T-cell (primary cell): Measurements from ENCODE around the gene CEP57. TPM values are rescaled to one million over a fixed set of nuclear protein-coding genes. Genes with fewer than 3 reads are reported as not detected.
"Not testable (repeated sequence)": the region's sequence is repeated elsewhere in the genome, so short reads cannot be mapped to it uniquely, and the experiment has no call there.

Source experiments
- ATAC-seq, 4 experiments: fragments of 200-7000 bp in 3 of 4; fragments of 150-1000 bp in 1 of 4; cut with Tn5 transposase; replicated peaks in 1 of 4; 1 replicate in 3 of 4; 2 replicates in 1 of 4; pipeline ENCODE4 v1.10.0; 2021; ENCODE audit warnings: moderate library complexity in 3 of 4, mild to moderate bottlenecking in 2 of 4, moderate number of reproducible peaks in 1 of 4
- CTCF ChIA-PET, 2 donors: fragments of 300-600 bp; sonication (Branson Sonifier 250); formaldehyde crosslinking; loops; one replicate each; lab custom pipeline; 2022; ENCODE audit warnings: antibody characterized with exemption in 2 of 2; lab: Charles Lee
- POLR2A ChIA-PET, 2 donors: fragments of 300-600 bp; sonication (Branson Sonifier 250); formaldehyde crosslinking; loops; one replicate each; lab custom pipeline; 2022; ENCODE audit warnings: antibody characterized with exemption in 2 of 2; lab: Charles Lee
- DNase-seq, 35 experiments: peaks; one replicate each; pipeline versions ENCODE4 v3.0.0 to v3.0.0-alpha.2; 2013 to 2023
- H3K27ac ChIP-seq: one replicate; pipeline ENCODE4 v1.5.1; 2013; ENCODE audit warnings: low read length
- H3K27me3 ChIP-seq, 2 experiments: replicated peaks in 1 of 2; 1 replicate in 1 of 2; 2 replicates in 1 of 2; pipeline versions ENCODE4 v1.6.1 to v1.7.0; 2013; ENCODE audit warnings: low read length in 1 of 2, mixed read lengths in 1 of 2; ENCODE audit not compliant: control insufficient read depth in 2 of 2, insufficient read depth in 2 of 2; ENCODE audit errors: extremely low read depth in 1 of 2
- H3K36me3 ChIP-seq, 2 donors: 1 replicate in 1 of 2; 2 replicates in 1 of 2; pipeline versions ENCODE4 v1.6.1 to v1.7.0; 2013; ENCODE audit warnings: low read length in 1 of 2; ENCODE audit not compliant: control insufficient read depth in 2 of 2, insufficient read depth in 1 of 2; ENCODE audit errors: extremely low read depth in 1 of 2
- H3K4me1 ChIP-seq, 2 experiments: 1 replicate in 1 of 2; 2 replicates in 1 of 2; pipeline versions ENCODE4 v1.6.1 to v1.7.0; 2013; ENCODE audit warnings: low read length in 2 of 2, mixed read lengths in 1 of 2; ENCODE audit not compliant: insufficient read depth in 2 of 2, control insufficient read depth in 1 of 2; ENCODE audit errors: extremely low read depth in 1 of 2
- H3K4me3 ChIP-seq, 2 donors: 1 replicate in 1 of 2; 2 replicates in 1 of 2; pipeline versions ENCODE4 v1.5.1 to v1.7.0; 2013; ENCODE audit warnings: mild to moderate bottlenecking in 2 of 2, low read length in 1 of 2, moderate library complexity in 1 of 2; ENCODE audit not compliant: control insufficient read depth in 1 of 2; ENCODE audit errors: extremely low read depth in 1 of 2
- H3K9me3 ChIP-seq: 2 replicates; pipeline ENCODE4 v1.7.0; 2013
- H3K27ac Mint-ChIP-seq, 2 donors: one replicate each; pipeline ENCODE4 v1.8.0; 2020 to 2021; ENCODE audit warnings: mild to moderate bottlenecking in 2 of 2, mixed read lengths in 2 of 2
- H3K27me3 Mint-ChIP-seq, 2 donors: one replicate each; pipeline ENCODE4 v1.8.0; 2021 to 2022; ENCODE audit warnings: mixed read lengths in 2 of 2
- H3K36me3 Mint-ChIP-seq: one replicate; pipeline ENCODE4 v1.8.0; 2021; ENCODE audit warnings: mixed read lengths
- H3K4me1 Mint-ChIP-seq, 3 donors: one replicate each; pipeline ENCODE4 v1.8.0; 2020 to 2022; ENCODE audit warnings: mixed read lengths in 3 of 3, mild to moderate bottlenecking in 1 of 3
- H3K4me3 Mint-ChIP-seq, 3 donors: one replicate each; pipeline ENCODE4 v1.8.0; 2020 to 2022; ENCODE audit warnings: mild to moderate bottlenecking in 3 of 3, mixed read lengths in 3 of 3, moderate library complexity in 3 of 3
- H3K9me3 Mint-ChIP-seq, 3 donors: one replicate each; pipeline ENCODE4 v1.8.0; 2020 to 2022; ENCODE audit warnings: mixed read lengths in 3 of 3
- WGBS: methylation state at CpG from one replicate; pipeline ENCODE4 v1.1.5; 2013; ENCODE audit warnings: missing lambda C conversion rate; ENCODE audit not compliant: insufficient coverage; 5-methylcytosine and 5-hydroxymethylcytosine counted together
- total RNA-seq, 35 experiments: library from RNA in 6 of 35; stranded (reverse) in 6 of 35; fragments of 120-200 nt in 1 of 35; gene quantifications; one replicate each; pipeline versions ENCODE4 v1.2.1 to v1.2.4 and lab custom pipeline; 2013 to 2026

Gene CEP57
- total RNA-seq, 5 donors from 2014 or later (not counting 1 experiment from before 2014, with no cell fraction given) = 57.6 to 69.6 (median 65.0) TPM

DNA sequence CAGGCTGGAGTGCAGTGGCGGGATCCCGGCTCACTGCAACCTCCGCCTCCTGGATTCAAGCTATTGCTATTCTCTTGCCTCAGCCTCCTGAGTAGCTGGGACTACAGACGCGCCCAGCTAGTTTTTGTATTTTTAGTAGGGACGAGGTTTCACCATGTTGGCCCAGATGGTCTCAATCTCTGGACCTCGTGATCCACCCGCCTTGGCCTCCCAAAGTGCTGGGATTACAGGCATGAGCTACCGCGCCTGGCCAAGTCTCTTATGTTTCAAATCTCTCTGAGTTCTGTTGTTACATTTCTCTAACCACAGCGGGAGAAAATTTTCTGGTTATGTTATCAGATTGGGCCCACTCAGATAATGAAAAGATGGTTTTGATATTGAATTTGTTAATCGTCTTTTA is 10.1 kb downstream of the CEP57 start:
- H3K9me3 Mint-ChIP-seq = no peaks in the 10 kb centered on the region
- no peak overlapping the region for H3K4me3 Mint-ChIP-seq
- ChIA-PET CTCF (interaction anchor here (0.6 to 1.2 kb wide), 3 partner anchors 21 to 531 kb away, joined by 3 read pairs; no protein-coding TSS in a partner anchor), POLR2A (no interaction called here)
- peaks cover 35% of the 10 kb centered on the region for H3K36me3 Mint-ChIP-seq
- Histone ChIP-seq H3K27ac (no peak overlapping the region), H3K36me3 (peaks cover 0 to 30% of the 10 kb centered on the region in 2 donors), H3K4me3 (no peak overlapping the region), H3K27me3 (no peaks in the 10 kb centered on the region), H3K4me1 (no peaks in the 10 kb centered on the region), H3K9me3 (no peaks in the 10 kb centered on the region)
- no peaks in the 10 kb centered on the region for H3K27me3 Mint-ChIP-seq
- no peak for ATAC-seq
- H3K4me1 Mint-ChIP-seq = peaks cover 7 to 20% (median 12%) of the 10 kb centered on the region in 3 donors
- 98% methylated on average over 7 of the region's 12 CpGs for WGBS
- DNase-seq = no peak
- H3K27ac Mint-ChIP-seq = no peak overlapping the region

DNA sequence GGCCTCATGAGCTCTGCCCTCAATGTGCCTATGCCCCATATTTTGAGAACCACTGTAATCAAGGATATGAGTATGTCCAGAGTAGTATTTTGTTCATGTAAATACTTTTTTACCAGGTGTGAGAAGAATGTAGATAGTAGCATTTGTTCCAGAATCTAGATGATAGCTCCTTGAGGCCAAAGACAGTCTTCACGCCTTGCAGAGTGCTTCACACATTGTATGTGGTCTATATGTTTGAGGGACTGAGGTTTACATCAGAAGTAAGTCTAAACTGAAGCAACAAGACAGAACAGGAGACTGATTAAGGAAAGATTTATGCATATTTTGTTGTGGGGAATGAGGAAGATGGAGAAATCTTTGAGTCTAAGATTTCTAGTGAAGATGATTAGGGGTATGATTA is 12.5 kb downstream of the CEP57 start:
- H3K27ac ChIP-seq = no peak overlapping the region
- no peak overlapping the region for H3K4me3 Mint-ChIP-seq
- H3K36me3 Mint-ChIP-seq = peaks cover 47% of the 10 kb centered on the region
- peaks cover 0 to 21% (median 2%) of the 10 kb centered on the region in 3 donors for H3K4me1 Mint-ChIP-seq
- H3K27ac Mint-ChIP-seq = no peak overlapping the region
- 88% methylated on average over 1 of the region's 1 CpG for WGBS
- CTCF ChIA-PET = no interaction called here
- peaks cover 7 to 34% of the 10 kb centered on the region in 2 donors for H3K36me3 ChIP-seq
- no peak for ATAC-seq
- H3K9me3 Mint-ChIP-seq = peaks cover 0 to 4% (median 0%) of the 10 kb centered on the region in 3 donors
- no peaks in the 10 kb centered on the region for H3K4me1 ChIP-seq
- H3K27me3 Mint-ChIP-seq = no peaks in the 10 kb centered on the region
- H3K9me3 ChIP-seq = no peaks in the 10 kb centered on the region
- no peak overlapping the region for H3K4me3 ChIP-seq
- no peaks in the 10 kb centered on the region for H3K27me3 ChIP-seq
- no peak for DNase-seq
- POLR2A ChIA-PET = no interaction called here

DNA sequence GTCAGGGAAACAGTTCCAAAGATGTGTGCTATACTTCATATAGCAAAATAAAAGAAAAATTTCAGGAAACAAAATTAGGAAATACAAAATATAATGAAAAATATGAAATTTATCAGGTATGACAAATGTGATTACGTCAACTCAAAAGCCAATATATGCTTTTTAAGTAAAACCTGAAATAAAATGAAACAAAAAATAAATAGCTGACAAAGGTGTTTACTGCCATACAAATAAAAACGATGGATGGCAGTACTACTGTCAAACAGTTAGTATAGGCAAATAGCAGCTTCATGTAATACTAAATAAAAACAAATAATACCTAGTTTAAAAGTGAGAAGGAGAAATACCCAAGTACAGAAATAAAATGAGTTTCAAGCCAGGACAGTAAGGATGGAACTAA is 13.7 kb downstream of the CEP57 start:
- Histone ChIP-seq H3K27ac (no peak overlapping the region), H3K36me3 (peaks cover 7 to 34% of the 10 kb centered on the region in 2 donors), H3K27me3 (no peaks in the 10 kb centered on the region), H3K4me1 (no peaks in the 10 kb centered on the region), H3K4me3 (no peak overlapping the region), H3K9me3 (no peaks in the 10 kb centered on the region)
- Mint-ChIP-seq H3K4me1 (peaks cover 0 to 19% (median 2%) of the 10 kb centered on the region in 3 donors), H3K27me3 (no peaks in the 10 kb centered on the region), H3K27ac (no peak overlapping the region), H3K9me3 (peaks cover 0 to 4% (median 0%) of the 10 kb centered on the region in 3 donors), H3K4me3 (no peak overlapping the region), H3K36me3 (peaks cover 47% of the 10 kb centered on the region)
- ATAC-seq (no peak), DNase-seq (no peak)
- POLR2A ChIA-PET = interaction anchor here (0.6 kb wide), 3 partner anchors 14 to 358 kb away, joined by 3 to 15 read pairs (median 4); partner anchors contain the start of gene FAM76B (in 1 of the 2)
- CTCF ChIA-PET = interaction anchor here in 1 of 2 donors (1.1 kb wide), 1 partner anchor 10 kb away, joined by 4 read pairs; no protein-coding TSS in a partner anchor
- no CpG with 5 or more reads among the region's 2 CpGs for WGBS

DNA sequence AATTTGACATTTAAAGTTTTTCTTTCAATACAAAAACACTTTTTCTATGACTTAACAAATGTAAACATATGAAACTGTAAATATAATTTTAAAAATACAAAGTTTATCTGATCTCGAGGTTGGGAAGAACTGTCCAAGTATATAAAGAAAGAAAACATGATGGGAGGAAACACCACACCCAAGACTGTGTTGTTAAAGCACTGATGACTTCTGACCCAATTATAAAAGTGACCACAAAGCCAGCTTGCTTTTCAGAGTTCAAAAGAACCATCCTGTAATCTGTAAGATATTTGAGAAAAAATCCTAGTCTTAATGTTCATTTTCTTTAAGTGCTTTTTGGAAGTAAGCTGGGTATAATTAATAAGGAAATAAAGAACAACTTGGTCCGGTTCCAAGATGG is 15.6 kb downstream of the CEP57 start:
- H3K27me3 Mint-ChIP-seq = no peaks in the 10 kb centered on the region
- peaks cover 40% of the 10 kb centered on the region for H3K36me3 Mint-ChIP-seq
- Histone ChIP-seq H3K27me3 (no peaks in the 10 kb centered on the region), H3K4me3 (no peak overlapping the region), H3K9me3 (no peaks in the 10 kb centered on the region), H3K4me1 (no peaks in the 10 kb centered on the region), H3K27ac (no peak overlapping the region), H3K36me3 (peaks cover 7 to 17% of the 10 kb centered on the region in 2 donors)
- ChIA-PET CTCF (interaction anchor here in 1 of 2 donors (0.5 kb wide), 1 partner anchor 619 kb away, joined by 3 read pairs; no protein-coding TSS in a partner anchor), POLR2A (no interaction called here)
- WGBS = 100% methylated on average over 1 of the region's 2 CpGs
- peak overlapping the region in 1 of 2 donors; percentile 61 for H3K27ac Mint-ChIP-seq
- DNase-seq = no peak
- no peak for ATAC-seq
- peaks cover 3 to 10% (median 9%) of the 10 kb centered on the region in 3 donors for H3K9me3 Mint-ChIP-seq
- peaks cover 0 to 19% (median 2%) of the 10 kb centered on the region in 3 donors for H3K4me1 Mint-ChIP-seq
- no peak overlapping the region for H3K4me3 Mint-ChIP-seq

DNA sequence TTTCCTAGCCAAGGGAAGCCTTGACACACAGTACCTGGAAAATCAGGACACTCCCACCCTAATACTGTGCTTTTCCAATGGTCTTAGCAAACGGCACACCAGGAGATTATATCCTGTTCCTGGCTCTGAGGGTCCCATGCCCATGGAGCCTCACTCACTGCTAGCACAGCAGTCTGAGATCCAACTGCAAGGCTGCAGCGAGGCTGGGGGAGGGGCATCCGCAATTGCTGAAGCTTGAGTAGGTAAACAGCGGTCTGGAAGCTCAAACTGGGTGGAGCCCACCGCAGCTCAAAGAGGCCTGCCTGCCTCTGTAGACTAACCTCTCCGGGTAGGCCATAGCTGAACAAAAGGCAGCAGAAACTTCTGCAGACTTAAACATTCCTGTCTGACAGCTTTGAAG is 16.2 kb downstream of the CEP57 start:
- H3K9me3 ChIP-seq, H3K4me1 ChIP-seq, ATAC-seq, H3K4me3 Mint-ChIP-seq, H3K27ac ChIP-seq, H3K9me3 Mint-ChIP-seq, H3K27ac Mint-ChIP-seq, H3K27me3 Mint-ChIP-seq, H3K4me3 ChIP-seq, H3K27me3 ChIP-seq, DNase-seq: not testable (repeated sequence)
- POLR2A ChIA-PET = interaction anchor here in 1 of 2 donors (0.6 kb wide), 1 partner anchor 684 kb away, joined by 3 read pairs; no protein-coding TSS in a partner anchor
- Mint-ChIP-seq H3K4me1 (peaks cover 0 to 19% (median 2%) of the 10 kb centered on the region in 3 donors), H3K36me3 (peaks cover 39% of the 10 kb centered on the region)
- WGBS = 91% methylated on average over 6 of the region's 6 CpGs
- CTCF ChIA-PET = interaction anchor here in 1 of 2 donors (0.5 kb wide), 1 partner anchor 619 kb away, joined by 3 read pairs; no protein-coding TSS in a partner anchor
- peaks cover 7 to 17% of the 10 kb centered on the region in 2 donors for H3K36me3 ChIP-seq

DNA sequence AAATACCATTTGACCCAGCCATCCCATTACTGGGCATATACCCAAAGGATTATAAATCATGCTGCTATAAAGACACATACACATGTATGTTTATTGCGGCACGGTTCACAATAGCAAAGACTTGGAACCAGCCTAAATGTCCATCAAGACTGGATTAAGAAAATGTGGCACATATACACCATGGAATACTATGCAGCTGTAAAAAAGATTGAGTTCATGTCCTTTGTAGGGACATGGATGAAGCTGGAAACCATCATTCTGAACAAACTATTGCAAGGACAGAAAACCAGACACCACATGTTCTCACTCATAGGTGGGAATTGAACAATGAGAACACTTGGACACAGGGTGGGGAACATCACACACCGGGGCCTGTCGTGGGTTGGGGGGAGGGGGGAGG is 20.8 kb downstream of the CEP57 start:
- H3K4me3 Mint-ChIP-seq, H3K4me3 ChIP-seq, H3K4me1 ChIP-seq, H3K27me3 Mint-ChIP-seq, ATAC-seq, H3K4me1 Mint-ChIP-seq, POLR2A ChIA-PET, H3K9me3 Mint-ChIP-seq, H3K27ac ChIP-seq, H3K27me3 ChIP-seq, H3K9me3 ChIP-seq, H3K27ac Mint-ChIP-seq, DNase-seq: not testable (repeated sequence)
- H3K36me3 Mint-ChIP-seq = peaks cover 38% of the 10 kb centered on the region
- 90% methylated on average over 2 of the region's 4 CpGs for WGBS
- CTCF ChIA-PET = interaction anchor here in 1 of 2 donors (0.6 kb wide), 1 partner anchor 542 kb away, joined by 3 read pairs; no protein-coding TSS in a partner anchor
- H3K36me3 ChIP-seq = peaks cover 10 to 15% of the 10 kb centered on the region in 2 donors
